OCI-LY7 (cell line): Measurements from ENCODE around the gene MACF1. TPM values are rescaled to one million over a fixed set of nuclear protein-coding genes. Genes with fewer than 3 reads are reported as not detected.
"Not testable (repeated sequence)": the region's sequence is repeated elsewhere in the genome, so short reads cannot be mapped to it uniquely, and the experiment has no call there.

Experiments
- BruUV-seq: library from RNA; stranded (reverse); fragments of 400-500 nt; replicated peaks from 2 replicates; lab custom pipeline; 2021; lab: Mats Ljungman, UMichigan
- CTCF ChIA-PET: fragments of 300-600 bp; sonication (Branson Sonifier 250); formaldehyde crosslinking; loops from one replicate; lab custom pipeline; 2022; ENCODE audit warnings: antibody characterized with exemption; ENCODE audit not compliant: unreplicated experiment; lab: Charles Lee
- POLR2A ChIA-PET: fragments of 300-600 bp; sonication (Branson Sonifier 250); formaldehyde crosslinking; loops from one replicate; lab custom pipeline; 2022; ENCODE audit warnings: antibody characterized with exemption; lab: Charles Lee
- DNase-seq: peaks from one replicate; pipeline ENCODE4 v3.0.0-alpha.2; 2015; ENCODE audit warnings: low spot score
- H2AFZ ChIP-seq: fragments of 200-600 bp; sonication (generic), shearing (Covaris generic); 2 replicates; pipeline ENCODE4 v1.6.1; 2014; ENCODE audit warnings: mild to moderate bottlenecking, antibody characterized with exemption, low read length, moderate library complexity
- H3K27ac ChIP-seq: fragments of 200-600 bp; sonication (generic); 2 replicates; pipeline ENCODE4 v1.5.1; 2014; ENCODE audit warnings: mixed run types, low read depth, mild to moderate bottlenecking, moderate library complexity, low read length, inconsistent platforms; ENCODE audit not compliant: poor library complexity, severe bottlenecking
- H3K36me3 ChIP-seq: fragments of 200-600 bp; sonication (generic); 2 replicates; pipeline ENCODE4 v1.6.1; 2014; ENCODE audit warnings: mild to moderate bottlenecking, antibody characterized with exemption, low read length, moderate library complexity, mixed read lengths; ENCODE audit not compliant: insufficient read depth
- H3K4me1 ChIP-seq: fragments of 200-600 bp; sonication (generic); 2 replicates; pipeline ENCODE4 v1.5.1; 2014; ENCODE audit warnings: mild to moderate bottlenecking, low read length; ENCODE audit not compliant: insufficient read depth, poor library complexity, severe bottlenecking
- H3K4me2 ChIP-seq: fragments of 200-600 bp; sonication (generic); 2 replicates; pipeline ENCODE4 v1.6.1; 2014; ENCODE audit warnings: mild to moderate bottlenecking, low read length
- H3K4me3 ChIP-seq: fragments of 200-600 bp; sonication (generic); 2 replicates; pipeline ENCODE4 v1.5.1; 2014; ENCODE audit warnings: mild to moderate bottlenecking, low read depth, low read length; ENCODE audit not compliant: poor library complexity, severe bottlenecking
- H3K79me2 ChIP-seq: fragments of 200-600 bp; sonication (generic); 2 replicates; pipeline ENCODE4 v1.6.1; 2016; ENCODE audit warnings: low read depth, mild to moderate bottlenecking, low read length, moderate library complexity, mixed read lengths; ENCODE audit not compliant: insufficient read depth
- H3K9me2 ChIP-seq: fragments of 200-600 bp; sonication (generic); 2 replicates; pipeline ENCODE4 v1.6.1; 2016; ENCODE audit warnings: mild to moderate bottlenecking, low read length, mixed read lengths; ENCODE audit not compliant: insufficient read depth
- H3K9me3 ChIP-seq: fragments of 200-600 bp; sonication (generic); 2 replicates; pipeline ENCODE4 v1.6.1; 2014; ENCODE audit warnings: mild to moderate bottlenecking, mixed run types, low read length, mixed read lengths
- H4K20me1 ChIP-seq: fragments of 200-600 bp; sonication (generic); 2 replicates; pipeline ENCODE4 v1.6.1; 2014; ENCODE audit warnings: mild to moderate bottlenecking, antibody characterized with exemption, low read length, moderate library complexity, mixed read lengths; ENCODE audit not compliant: insufficient read depth
- CTCF ChIP-seq: fragments of 200-600 bp; sonication (generic); conservative IDR thresholded peaks from 2 replicates; pipeline ENCODE4 v1.5.1; 2014; ENCODE audit warnings: mild to moderate bottlenecking, antibody characterized with exemption, low read length, moderate library complexity, mixed read lengths
- EZH2phosphoT487 ChIP-seq: fragments of 200-600 bp; sonication (generic); IDR thresholded peaks from 2 replicates; pipeline ENCODE4 v1.6.1; 2018; ENCODE audit warnings: low read depth, borderline replicate concordance, mild to moderate bottlenecking, mixed run types, antibody characterized with exemption, low read length, moderate library complexity, mixed read lengths
- intact Hi-C: fragments of 100-400 bp; cut with micrococcal nuclease; formaldehyde crosslinking; loops from one replicate; pipeline ENCODE4 v1.10.0; 2022; ENCODE audit not compliant: unreplicated experiment
- total RNA-seq, 2 experiments: library from RNA; depleted of rRNA in 1 of 2; stranded (reverse); fragments of >200 nt in 1 of 2; shearing (Covaris generic) in 1 of 2; gene quantifications; 2 replicates each; pipeline ENCODE4 v1.2.3, GENCODE V29; 2014 to 2022

Gene MACF1
- total RNA-seq, 2 experiments from 2014 or later, result 211 to 220 TPM

- Histone ChIP-seq H3K36me3 (peaks cover 18% of the 10 kb centered on the region; the same call in 1 of the 2 replicates), H3K4me1 (peaks cover 29% of the 10 kb centered on the region)
- H3K27ac ChIP-seq, CTCF ChIA-PET, H3K4me3 ChIP-seq, BruUV-seq, H2AFZ ChIP-seq, POLR2A ChIA-PET, H3K79me2 ChIP-seq, DNase-seq, H4K20me1 ChIP-seq, H3K4me2 ChIP-seq, intact Hi-C loops, H3K9me2 ChIP-seq, H3K9me3 ChIP-seq: not testable (repeated sequence)
Observed at GRCh38 chr1:39522221-39522620, 317.7 kb downstream of the MACF1 start.

GRCh38 chr1:39522661-39523567, 318.4 kb downstream of the MACF1 start:
- DNase-seq, result no peak
- Histone ChIP-seq H4K20me1 (no peaks in the 10 kb centered on the region), H3K4me3 (no peak overlapping the region), H3K4me1 (peaks cover 29% of the 10 kb centered on the region), H3K9me2 (no peaks in the 10 kb centered on the region), H3K79me2 (no peaks in the 10 kb centered on the region), H3K9me3 (no peaks in the 10 kb centered on the region), H3K36me3 (peaks cover 23% of the 10 kb centered on the region; the same call in 1 of the 2 replicates), H3K27ac (no peak overlapping the region), H3K4me2 (no peak overlapping the region), H2AFZ (no peak overlapping the region)
- intact Hi-C loops, result no loop called here
- no TSS peak for BruUV-seq
- CTCF ChIA-PET, result no interaction called here
- POLR2A ChIA-PET, result no interaction called here
- TF ChIP-seq EZH2phosphoT487 (no peak), CTCF (no peak)

GRCh38 chr1:39524171-39524570, 319.7 kb downstream of the MACF1 start:
- CTCF ChIA-PET, result no interaction called here
- peak; percentile 11 for DNase-seq
- BruUV-seq, result no TSS peak
- Histone ChIP-seq H3K4me3 (no peak overlapping the region), H3K36me3 (peaks cover 34% of the 10 kb centered on the region; the same call in 1 of the 2 replicates), H3K4me1 (peaks cover 29% of the 10 kb centered on the region), H3K4me2 (peak overlapping the region; percentile 13; the same call in 1 of the 2 replicates), H3K79me2 (no peaks in the 10 kb centered on the region), H2AFZ (no peak overlapping the region), H3K9me2 (no peaks in the 10 kb centered on the region), H4K20me1 (no peaks in the 10 kb centered on the region), H3K9me3 (no peaks in the 10 kb centered on the region), H3K27ac (peak overlapping the region; percentile 24)
- TF ChIP-seq CTCF, result no peak
- POLR2A ChIA-PET, result interaction anchor here (0.7 kb wide), 1 partner anchor 250 kb away, joined by 3 read pairs; no protein-coding TSS in a partner anchor
- intact Hi-C loops, result no loop called here
